CD1c-positive myeloid dendritic cell (primary cell): ENCODE measurements around the gene MYO7B.

Source experiments
- DNase-seq: peaks from one replicate; pipeline ENCODE4 v3.0.0-alpha.2; 2016; ENCODE audit errors: extremely low spot score

MYO7B gene

DNA sequence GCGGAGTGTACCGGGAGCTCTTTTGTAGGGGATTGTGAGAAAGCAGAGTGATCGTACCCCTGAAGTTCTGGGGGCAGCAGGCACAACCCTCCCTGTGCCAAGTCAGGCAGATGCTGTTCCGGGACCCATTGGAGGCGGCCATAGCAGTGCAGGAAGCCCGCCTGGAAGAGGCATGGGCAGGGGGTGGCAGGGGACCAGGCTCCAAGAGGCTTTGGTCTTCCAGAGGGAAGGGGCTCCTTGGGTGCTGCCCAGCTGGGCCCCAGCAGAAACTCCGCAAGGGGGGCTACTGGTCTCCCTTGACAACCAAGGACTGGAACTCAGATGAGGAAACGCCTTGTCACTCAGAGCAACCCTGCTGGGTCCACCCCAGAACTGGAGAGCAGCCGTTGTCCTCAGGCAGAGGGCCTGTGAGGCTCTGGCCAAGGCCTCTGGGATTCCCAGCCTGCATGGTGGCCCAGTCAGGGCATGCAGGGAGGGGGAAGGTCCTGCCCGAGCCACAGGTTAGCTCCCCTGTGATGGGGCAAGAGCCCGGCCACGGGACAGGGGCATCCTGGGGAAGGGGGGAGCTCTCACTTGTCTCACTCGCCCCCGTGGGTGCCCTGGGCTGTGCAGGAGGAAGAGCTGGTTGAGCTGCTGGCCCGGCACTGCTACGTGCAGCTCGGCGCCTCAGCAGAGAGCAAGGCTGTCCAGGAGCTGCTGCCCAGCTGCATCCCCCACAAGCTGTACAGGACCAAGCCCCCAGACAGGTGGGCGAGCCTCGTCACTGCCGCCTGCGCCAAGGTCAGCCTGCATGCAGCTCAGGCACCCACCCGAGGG lies 89.5 kb downstream of the MYO7B start:
- no peak for DNase-seq

DNA sequence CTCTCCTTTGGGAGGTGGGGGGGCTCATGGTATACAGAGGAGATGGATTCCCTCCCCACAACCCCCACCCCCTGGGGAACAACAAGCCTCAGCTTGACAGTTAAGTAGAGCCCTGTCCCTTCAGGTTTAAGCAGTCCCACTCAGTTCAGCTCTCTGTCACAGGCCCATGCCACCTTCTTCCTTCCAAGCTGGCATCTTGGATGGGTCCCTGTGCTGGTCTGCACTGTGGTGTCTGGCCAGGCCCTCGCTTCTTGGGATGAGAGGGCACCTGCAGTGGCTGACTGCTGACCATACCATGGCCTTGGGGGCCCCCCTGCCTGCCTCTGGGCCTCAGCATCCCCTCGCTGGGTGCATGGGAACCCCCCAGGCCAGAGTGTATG lies 90.1 kb downstream of the MYO7B start:
- no peak for DNase-seq

- DNase-seq = no peak
Measured at GRCh38 chr2:127626175-127626574, 90.7 kb downstream of the MYO7B start.

DNA sequence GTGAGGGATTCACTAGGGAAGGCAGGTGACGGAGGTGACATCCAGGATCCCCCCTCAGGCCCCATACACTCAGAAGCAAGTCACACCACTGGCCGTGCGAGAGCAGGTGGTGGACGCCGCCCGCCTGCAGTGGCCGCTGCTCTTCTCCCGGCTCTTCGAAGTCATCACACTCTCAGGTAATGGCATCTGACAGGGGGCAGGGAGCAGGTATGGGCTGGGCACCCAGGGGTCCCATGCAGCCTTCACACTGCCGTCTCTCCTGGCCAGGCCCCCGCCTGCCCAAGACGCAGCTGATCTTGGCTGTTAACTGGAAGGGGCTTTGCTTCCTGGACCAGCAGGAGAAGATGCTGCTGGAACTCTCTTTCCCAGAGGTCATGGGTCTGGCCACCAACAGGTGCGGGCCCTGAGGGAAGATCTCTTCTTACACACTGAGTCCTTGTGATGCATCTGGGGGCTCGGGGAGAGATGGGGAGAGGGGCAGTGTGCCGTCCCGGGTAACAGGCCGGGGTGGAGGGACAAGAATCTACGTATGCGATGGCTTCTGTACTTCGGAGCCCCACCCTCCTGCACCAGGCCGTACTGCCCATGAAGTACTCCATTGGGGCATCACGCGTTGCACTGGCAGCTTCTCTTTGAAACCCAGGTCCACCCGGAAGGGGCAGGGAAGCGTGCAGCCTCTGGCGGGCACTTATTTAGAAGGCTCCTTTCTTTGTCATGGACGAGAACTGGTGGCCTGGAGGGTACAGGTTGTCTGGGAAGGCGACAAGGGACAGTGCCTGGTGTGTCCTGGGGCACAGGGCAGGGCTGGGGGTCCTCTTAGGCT lies 91.6 kb downstream of the MYO7B start:
- no peak for DNase-seq

DNA sequence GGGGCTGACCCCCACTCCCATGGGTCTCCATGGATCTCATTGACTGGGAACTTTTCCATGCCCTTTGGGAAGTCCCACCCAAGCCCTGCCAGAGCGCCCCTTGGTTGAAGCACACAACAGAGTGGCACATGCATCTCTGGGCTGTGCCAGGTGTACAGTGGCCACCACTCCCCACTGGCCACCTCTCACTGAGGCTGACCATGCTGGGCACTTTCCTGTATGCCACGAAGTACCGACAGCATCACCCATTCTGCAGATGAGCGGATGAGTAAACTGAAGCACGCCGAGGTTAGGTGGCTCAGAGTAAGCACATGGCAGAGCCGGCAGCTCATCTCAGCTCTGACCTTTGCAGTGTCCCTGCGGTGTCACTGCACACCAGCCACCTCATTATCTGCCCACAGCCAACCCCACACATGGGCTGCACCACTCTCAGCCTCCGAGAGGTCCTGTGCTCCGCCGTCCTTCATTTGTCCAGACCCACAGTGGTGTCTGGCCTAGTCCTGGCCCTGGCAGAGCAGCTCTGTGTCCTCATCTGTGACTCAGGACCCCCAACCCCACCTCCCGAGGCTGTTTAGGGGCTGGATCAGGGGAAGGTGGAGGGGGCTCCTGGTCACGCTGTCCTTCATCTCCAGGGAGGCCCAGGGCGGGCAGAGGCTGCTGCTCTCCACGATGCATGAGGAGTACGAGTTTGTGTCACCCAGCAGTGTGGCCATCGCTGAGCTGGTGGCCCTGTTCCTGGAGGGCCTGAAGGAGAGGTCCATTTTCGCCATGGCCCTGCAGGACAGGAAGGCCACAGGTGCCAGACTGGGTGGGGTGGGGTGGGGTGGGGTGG lies 92.5 kb downstream of the MYO7B start:
- DNase-seq = no peak

GRCh38 chr2:127628767-127629614 lies 93.5 kb downstream of the MYO7B start:
- no peak for DNase-seq

DNA sequence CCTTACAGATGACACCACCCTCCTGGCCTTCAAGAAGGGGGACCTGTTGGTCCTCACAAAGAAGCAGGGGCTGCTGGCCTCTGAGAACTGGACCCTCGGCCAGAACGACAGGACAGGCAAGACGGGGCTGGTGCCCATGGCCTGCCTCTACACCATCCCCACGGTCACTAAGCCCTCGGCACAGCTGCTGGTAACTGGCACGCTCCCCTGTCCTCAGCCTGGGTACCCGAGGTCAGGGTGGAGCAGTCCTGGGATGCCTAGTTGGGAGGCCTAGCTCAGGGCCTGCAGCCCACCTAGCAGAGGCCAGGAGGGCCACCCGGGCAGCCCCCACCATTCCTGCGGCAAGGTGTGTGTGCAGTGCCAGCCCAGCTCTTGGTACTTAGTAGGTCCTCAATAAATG lies 94.2 kb downstream of the MYO7B start:
- no peak for DNase-seq

- peak; percentile 44 for DNase-seq
Measured at GRCh38 chr2:127630096-127630863, 94.8 kb downstream of the MYO7B start.

GRCh38 chr2:127630864-127631540 lies 95.5 kb downstream of the MYO7B start:
- DNase-seq = no peak

- no peak for DNase-seq
Measured at GRCh38 chr2:127631541-127631996, 96.1 kb downstream of the MYO7B start.

GRCh38 chr2:127631997-127632581 lies 96.6 kb downstream of the MYO7B start:
- no peak for DNase-seq

DNA sequence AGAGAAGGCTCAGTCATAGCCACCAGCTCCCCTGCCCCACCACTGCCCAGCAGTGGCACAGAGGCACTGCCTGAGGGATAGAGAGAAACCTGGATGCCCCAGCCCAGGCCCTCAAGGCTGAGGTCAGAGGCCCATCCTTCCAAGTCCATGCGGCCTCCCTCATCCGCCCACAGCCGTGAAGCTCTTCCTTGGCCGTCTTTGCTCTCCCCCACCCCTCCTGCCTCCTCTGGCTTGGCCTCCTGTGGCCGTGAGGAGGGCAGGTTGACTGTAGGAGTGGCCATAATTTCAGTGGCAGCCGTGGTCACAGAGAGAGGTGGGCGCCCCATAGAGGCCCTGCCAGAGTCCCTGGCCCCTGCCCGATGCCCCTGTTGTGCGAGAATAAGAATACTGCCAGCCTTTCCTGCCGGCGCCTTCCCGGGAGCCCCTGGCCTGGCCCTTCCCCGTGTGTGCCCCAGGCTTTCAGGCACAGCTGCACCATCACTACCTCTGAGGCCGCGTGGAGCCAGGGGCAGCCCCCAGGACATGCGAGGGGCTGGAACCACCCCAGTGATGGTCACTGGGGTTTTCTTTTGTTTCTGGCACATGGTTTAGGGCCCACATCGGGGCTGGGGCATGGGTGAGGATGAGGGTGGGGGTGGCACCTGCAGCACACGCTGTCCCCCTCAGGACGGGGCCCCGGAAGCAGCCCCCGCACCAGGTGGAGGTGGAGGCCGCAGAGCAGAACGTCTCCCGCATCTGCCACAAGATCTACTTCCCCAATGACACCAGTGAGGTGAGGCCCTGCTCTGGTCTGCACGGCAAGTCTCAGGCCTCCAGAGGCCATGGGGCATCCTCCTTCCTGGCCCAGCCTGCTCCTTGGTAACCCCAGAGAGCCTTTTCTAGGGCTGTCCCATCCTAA lies 97.4 kb downstream of the MYO7B start:
- no peak for DNase-seq

- DNase-seq = peak; percentile 13
Measured at GRCh38 chr2:127633556-127634065, 98.1 kb downstream of the MYO7B start.

DNA sequence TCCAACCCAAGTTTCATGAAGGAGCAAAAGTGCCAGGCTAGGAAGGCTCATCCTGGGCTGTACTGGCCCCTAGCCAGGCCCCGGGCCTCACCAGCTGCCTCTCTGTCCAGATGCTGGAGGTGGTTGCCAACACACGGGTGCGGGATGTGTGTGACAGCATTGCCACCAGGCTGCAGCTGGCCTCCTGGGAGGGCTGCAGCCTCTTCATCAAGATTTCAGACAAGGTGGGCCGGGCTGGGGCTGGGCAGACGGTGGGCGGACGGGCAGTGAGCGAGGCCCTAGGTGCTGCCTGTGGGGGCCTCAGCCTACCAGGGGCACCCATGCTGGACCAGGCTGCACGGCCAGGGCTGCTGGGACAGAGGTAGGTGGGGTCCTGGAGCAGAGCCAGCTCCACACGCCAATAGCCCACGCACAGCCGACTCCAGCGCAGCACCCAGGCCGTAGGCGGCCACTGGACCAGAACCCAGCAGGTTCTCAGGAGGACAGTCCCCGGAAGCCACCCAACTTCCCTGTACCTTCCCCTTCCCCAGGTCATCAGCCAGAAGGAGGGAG lies 98.7 kb downstream of the MYO7B start:
- peak; percentile 14 for DNase-seq

GRCh38 chr2:127634626-127635379 lies 99.3 kb downstream of the MYO7B start:
- DNase-seq = no peak

GRCh38 chr2:127635380-127636237 lies 100.1 kb downstream of the MYO7B start:
- DNase-seq = no peak
